GM13976 (cell line): ENCODE results near the gene MINDY1.

Experiments used
- DNase-seq: peaks from one replicate; pipeline ENCODE4 v3.0.0; 2012; ENCODE audit warnings: low spot score
- in situ Hi-C: fragments of 300-500 bp; cut with MboI; formaldehyde crosslinking; loops from one replicate; pipeline ENCODE4 v1.12.0; 2022; ENCODE audit warnings: low sequenced_read_pairs, mixed read lengths, inconsistent platforms; ENCODE audit not compliant: unreplicated experiment
- TF ChIP-seq, protein P1 (sequence below): IDR thresholded peaks from 2 replicates; pipeline ENCODE4 v1.5.1; 2012; ENCODE audit warnings: borderline replicate concordance, mild to moderate bottlenecking; ENCODE audit not compliant: insufficient read depth; ENCODE audit errors: extremely low read depth, missing control alignments, control extremely low read depth

Gene MINDY1

DNA sequence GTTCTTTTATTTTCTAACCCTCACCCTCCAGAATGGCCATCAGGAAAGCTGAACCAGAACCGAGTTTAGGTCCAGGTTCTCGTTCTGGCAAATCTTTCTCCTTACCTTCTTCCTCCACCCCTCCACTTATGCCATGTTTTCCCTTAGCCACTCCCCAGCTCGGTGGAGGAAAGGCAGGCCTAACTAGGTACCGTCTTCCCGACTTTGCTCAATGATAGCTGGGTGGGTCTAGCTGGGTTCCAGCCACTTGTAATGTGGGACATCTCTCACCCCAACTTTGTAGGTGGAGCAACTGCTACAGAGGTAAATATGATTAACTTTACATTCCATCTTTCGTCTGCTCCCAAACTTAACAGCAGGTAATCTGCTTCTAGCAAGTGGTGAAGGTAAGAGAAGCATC is 30.3 kb upstream of the MINDY1 start:
- TF ChIP-seq, protein P1, sequence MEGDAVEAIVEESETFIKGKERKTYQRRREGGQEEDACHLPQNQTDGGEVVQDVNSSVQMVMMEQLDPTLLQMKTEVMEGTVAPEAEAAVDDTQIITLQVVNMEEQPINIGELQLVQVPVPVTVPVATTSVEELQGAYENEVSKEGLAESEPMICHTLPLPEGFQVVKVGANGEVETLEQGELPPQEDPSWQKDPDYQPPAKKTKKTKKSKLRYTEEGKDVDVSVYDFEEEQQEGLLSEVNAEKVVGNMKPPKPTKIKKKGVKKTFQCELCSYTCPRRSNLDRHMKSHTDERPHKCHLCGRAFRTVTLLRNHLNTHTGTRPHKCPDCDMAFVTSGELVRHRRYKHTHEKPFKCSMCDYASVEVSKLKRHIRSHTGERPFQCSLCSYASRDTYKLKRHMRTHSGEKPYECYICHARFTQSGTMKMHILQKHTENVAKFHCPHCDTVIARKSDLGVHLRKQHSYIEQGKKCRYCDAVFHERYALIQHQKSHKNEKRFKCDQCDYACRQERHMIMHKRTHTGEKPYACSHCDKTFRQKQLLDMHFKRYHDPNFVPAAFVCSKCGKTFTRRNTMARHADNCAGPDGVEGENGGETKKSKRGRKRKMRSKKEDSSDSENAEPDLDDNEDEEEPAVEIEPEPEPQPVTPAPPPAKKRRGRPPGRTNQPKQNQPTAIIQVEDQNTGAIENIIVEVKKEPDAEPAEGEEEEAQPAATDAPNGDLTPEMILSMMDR: no peak
- no peak for DNase-seq
- in situ Hi-C loops: no loop called here

DNA sequence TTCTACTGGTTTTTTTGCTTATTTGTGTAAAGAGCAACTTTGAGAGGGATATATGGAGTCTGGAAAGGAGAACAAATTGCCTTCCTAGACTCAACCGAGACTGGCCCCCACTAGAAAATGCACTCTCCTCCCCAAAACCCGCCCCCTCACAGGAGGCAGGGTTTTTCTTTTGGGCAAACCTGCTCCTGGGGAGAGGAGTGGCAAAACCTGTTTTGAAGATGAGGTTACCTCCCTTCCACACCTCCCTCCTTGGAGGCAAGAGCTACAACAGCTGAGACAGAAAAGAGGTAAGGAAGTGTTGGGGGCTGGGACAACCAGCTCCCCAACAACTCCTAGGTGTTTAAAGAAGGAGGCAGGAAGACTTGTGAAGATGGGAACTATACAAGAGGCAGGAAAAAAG is 29.7 kb upstream of the MINDY1 start, which contains the start of gene BNIPL:
Gene BNIPL, plus strand, starts transcription at position 231 of the 400 bp plus-strand sequence. Its CDS starts 140 bp downstream, at position 371.
- DNase-seq: no peak
- TF ChIP-seq, protein P1: no peak
- in situ Hi-C loops: no loop called here

DNA sequence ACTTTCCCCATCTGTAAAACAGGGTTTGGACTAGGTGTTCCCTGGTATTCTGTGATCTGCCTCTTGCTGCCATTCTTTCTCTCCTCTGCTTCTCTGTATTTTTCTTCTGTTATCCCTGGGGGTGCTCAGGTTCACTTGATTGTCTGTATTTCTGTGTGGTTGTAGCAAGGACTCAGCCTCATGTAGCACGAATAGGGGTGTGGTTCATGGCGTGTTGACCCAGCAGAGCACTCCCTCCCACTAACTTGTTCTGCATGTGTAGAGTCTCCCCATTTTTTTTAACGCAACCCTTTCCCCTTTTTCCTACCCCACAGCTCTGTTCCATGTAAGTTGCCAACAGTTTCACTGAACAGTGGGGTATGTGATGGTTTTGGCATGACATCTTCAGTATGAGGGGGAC is 28.5 kb upstream of the MINDY1 start:
- TF ChIP-seq, protein P1: no peak
- DNase-seq: no peak
- in situ Hi-C loops: no loop called here

DNA sequence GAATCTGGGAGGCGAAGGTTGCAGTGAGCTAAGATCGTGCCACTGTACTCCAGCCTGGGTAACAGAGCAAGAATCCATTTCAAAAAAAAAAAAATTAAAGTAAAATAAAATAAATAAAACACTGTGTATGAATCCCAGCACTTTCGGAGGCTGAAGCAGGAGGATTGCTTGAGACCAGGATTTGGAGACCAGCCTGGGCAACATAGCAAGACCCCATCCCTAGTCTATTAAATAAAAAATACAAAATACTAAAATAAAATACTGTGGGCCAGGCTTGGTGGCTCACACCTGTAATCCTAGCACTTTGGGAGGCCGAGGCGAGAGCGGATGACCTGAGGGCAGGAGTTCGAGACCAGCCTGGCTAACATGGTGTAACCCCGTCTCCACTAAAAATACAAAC is 25.5 kb upstream of the MINDY1 start:
- in situ Hi-C loops: no loop called here

DNA sequence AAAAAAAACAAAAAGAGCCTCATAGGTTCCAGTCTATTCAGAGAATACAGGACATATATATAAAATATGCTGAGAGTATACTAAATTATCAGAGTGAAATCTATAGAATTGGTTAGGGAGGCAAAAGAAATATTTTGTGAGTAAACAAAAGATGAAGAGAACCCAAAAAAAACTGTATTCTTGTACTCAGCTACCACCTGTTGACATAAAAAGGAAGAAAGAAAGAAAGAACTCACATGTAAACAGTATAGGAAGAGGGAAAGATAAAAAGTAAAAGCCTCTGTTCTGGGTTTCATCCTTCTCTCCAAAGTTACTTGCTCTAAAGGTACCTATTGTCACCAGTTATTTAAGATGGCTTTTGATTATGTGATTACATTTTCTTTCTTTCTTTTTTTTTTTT is 19.8 kb upstream of the MINDY1 start:
- DNase-seq: no peak
- TF ChIP-seq, protein P1: no peak
- in situ Hi-C loops: no loop called here

More for the DNA sequence above, 25.5 kb upstream of the MINDY1 start:
- no peak for DNase-seq
- TF ChIP-seq, protein P1: no peak

DNA sequence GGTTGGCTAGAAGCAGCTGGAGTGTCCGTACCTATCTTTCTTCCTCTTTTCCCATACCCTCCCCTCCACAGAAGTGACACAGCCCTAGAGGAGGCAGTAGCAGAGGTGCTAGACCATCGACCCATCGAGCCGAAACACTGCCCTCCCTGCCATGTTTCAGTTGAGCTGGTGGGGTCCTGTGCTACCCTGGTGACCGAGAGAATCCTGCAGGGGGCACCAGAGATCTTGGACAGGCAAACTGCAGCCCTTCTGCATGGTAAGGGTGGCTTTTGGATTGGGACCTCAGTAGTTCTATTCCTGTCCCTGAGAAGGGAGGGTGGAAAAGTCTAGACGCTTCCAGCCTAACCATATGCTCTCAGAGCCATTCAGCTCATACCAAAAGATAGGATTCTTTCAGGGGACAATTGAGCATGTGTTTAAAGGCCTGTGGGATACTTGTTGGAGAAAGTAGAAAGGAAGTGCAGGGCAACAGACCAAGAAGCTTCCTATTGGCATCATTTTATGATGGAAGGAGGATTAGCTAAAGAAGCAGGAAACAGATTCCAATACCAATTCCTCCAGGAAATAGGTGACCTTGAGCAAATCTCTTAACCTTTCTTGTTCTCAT is 17.9 kb upstream of the MINDY1 start:
- DNase-seq: peak; percentile 85
- TF ChIP-seq, protein P1: peak; percentile 72
- in situ Hi-C loops: no loop called here
